Fibroblast of lung (primary cell): Measurements from ENCODE around the gene WIPF2. TPM values are rescaled to one million over a fixed set of nuclear protein-coding genes. Genes with fewer than 3 reads are reported as not detected.

Source experiments
- DNase-seq, 2 donors: peaks; one replicate each; pipeline versions ENCODE4 v3.0.0 to v3.0.0-alpha.2; 2010; ENCODE audit warnings: low read depth in 2 of 2
- H2AFZ ChIP-seq: 2 replicates; pipeline ENCODE4 v1.5.1; 2012; ENCODE audit warnings: low read length, control low read depth, inconsistent platforms
- H3K27ac ChIP-seq: 2 replicates; pipeline ENCODE4 v1.5.1; 2011; ENCODE audit warnings: low read length, control low read depth; ENCODE audit not compliant: insufficient read depth
- H3K27me3 ChIP-seq: 2 replicates; pipeline ENCODE4 v1.5.1; 2011; ENCODE audit warnings: mild to moderate bottlenecking, low read length; ENCODE audit not compliant: control insufficient read depth, insufficient read depth
- H3K36me3 ChIP-seq: 2 replicates; pipeline ENCODE4 v1.5.1; 2011; ENCODE audit warnings: low read length; ENCODE audit not compliant: control insufficient read depth, insufficient read depth
- H3K4me1 ChIP-seq: 2 replicates; pipeline ENCODE4 v1.5.1; 2011; ENCODE audit warnings: low read length; ENCODE audit not compliant: control insufficient read depth, insufficient read depth; ENCODE audit errors: extremely low read depth
- H3K4me2 ChIP-seq: 2 replicates; pipeline ENCODE4 v1.5.1; 2011; ENCODE audit warnings: low read length, control low read depth; ENCODE audit not compliant: insufficient read depth; ENCODE audit errors: extremely low read depth
- H3K4me3 ChIP-seq, 4 experiments: fragments of 200-600 bp in 1 of 4; sonication (generic) in 1 of 4; replicated peaks in 1 of 4; 2 replicates each; pipeline ENCODE4 v1.5.1; 2011 to 2016; ENCODE audit warnings: low read length in 4 of 4, low read depth in 3 of 4, mild to moderate bottlenecking in 3 of 4, control low read depth in 2 of 4, inconsistent platforms in 1 of 4, mixed read lengths in 1 of 4; ENCODE audit not compliant: insufficient read depth in 1 of 4; ENCODE audit errors: control extremely low read depth in 1 of 4
- H3K79me2 ChIP-seq: 2 replicates; pipeline ENCODE4 v1.5.1; 2012; ENCODE audit warnings: mild to moderate bottlenecking, low read length, inconsistent platforms; ENCODE audit not compliant: control insufficient read depth, insufficient read depth
- H3K9ac ChIP-seq: 2 replicates; pipeline ENCODE4 v1.5.1; 2011; ENCODE audit warnings: mild to moderate bottlenecking, low read length, control low read depth; ENCODE audit not compliant: insufficient read depth
- H3K9me3 ChIP-seq: 2 replicates; pipeline ENCODE4 v1.5.1; 2012; ENCODE audit warnings: low read depth, low read length; ENCODE audit not compliant: control insufficient read depth, insufficient read depth
- H4K20me1 ChIP-seq: 2 replicates; pipeline ENCODE4 v1.5.1; 2011; ENCODE audit warnings: low read length; ENCODE audit not compliant: control insufficient read depth, insufficient read depth; ENCODE audit errors: extremely low read depth
- EZH2 ChIP-seq: IDR thresholded peaks from 2 replicates; pipeline ENCODE4 v1.5.1; 2012; ENCODE audit warnings: low read length, control low read depth, mild to moderate bottlenecking; ENCODE audit errors: missing control alignments
- polyA plus RNA-seq, 2 donors: library from polyadenylated mRNA; depleted of rRNA in 1 of 2; stranded (reverse) in 1 of 2; unstranded in 1 of 2; fragments of >200 nt; gene quantifications; 2 replicates each; pipeline ENCODE4 v1.2.1, GENCODE V29; 2011 to 2012; ENCODE audit warnings: missing spikeins in 1 of 2
- total RNA-seq: library from RNA; depleted of rRNA; stranded (reverse); fragments of >200 nt; gene quantifications from 2 replicates; pipeline ENCODE4 v1.2.1, GENCODE V29; 2014
- TF ChIP-seq, protein P1 (sequence below), 2 donors: IDR thresholded peaks in 1 of 2; conservative IDR thresholded peaks in 1 of 2; 1 replicate in 1 of 2; 2 replicates in 1 of 2; pipeline ENCODE4 v1.5.1; 2011 to 2012; ENCODE audit warnings: low read length in 2 of 2, control low read depth in 1 of 2, inconsistent platforms in 1 of 2, low read depth in 1 of 2, mild to moderate bottlenecking in 1 of 2

The WIPF2 gene
- total and polyA plus RNA-seq, 2 donors (not counting 1 experiment from before 2014, with no cell fraction given) = 7.6 to 9.1 TPM

DNA sequence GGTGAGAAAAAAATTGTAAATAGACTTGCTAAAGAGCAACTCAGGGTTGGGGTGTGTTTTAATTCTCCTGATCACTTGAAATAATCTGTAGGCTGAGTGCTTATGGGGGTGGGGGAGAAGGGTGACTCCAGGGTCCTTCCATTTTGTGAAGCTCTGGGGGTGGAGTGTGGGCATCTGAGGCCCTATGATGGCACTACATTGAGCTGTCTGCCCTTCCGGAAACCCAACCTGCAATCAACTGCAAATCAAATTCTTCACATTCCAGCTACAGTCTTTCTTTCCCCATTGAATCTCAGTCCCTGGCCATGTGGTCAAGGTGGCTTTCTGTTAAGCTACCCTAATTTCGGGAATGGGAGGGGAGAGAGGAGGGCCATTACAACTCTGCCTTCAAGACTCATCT lies 62.6 kb downstream of the WIPF2 start:
- no peaks in the 10 kb centered on the region for H3K9me3 ChIP-seq
- no peak overlapping the region for H3K9ac ChIP-seq
- H3K36me3 ChIP-seq = peaks cover 6% of the 10 kb centered on the region
- no peaks in the 10 kb centered on the region for H4K20me1 ChIP-seq
- no peaks in the 10 kb centered on the region for H3K27me3 ChIP-seq
- no peak overlapping the region for H2AFZ ChIP-seq
- TF ChIP-seq, protein P1, sequence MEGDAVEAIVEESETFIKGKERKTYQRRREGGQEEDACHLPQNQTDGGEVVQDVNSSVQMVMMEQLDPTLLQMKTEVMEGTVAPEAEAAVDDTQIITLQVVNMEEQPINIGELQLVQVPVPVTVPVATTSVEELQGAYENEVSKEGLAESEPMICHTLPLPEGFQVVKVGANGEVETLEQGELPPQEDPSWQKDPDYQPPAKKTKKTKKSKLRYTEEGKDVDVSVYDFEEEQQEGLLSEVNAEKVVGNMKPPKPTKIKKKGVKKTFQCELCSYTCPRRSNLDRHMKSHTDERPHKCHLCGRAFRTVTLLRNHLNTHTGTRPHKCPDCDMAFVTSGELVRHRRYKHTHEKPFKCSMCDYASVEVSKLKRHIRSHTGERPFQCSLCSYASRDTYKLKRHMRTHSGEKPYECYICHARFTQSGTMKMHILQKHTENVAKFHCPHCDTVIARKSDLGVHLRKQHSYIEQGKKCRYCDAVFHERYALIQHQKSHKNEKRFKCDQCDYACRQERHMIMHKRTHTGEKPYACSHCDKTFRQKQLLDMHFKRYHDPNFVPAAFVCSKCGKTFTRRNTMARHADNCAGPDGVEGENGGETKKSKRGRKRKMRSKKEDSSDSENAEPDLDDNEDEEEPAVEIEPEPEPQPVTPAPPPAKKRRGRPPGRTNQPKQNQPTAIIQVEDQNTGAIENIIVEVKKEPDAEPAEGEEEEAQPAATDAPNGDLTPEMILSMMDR (conservative IDR thresholded peaks at IDR 0.05 in 1 of 2, IDR thresholded peaks at IDR 0.05 in 1 of 2; ENCODE audit: low read depth in 1 of 2, low read length in 2 of 2) = no peak
- no peak for TF ChIP-seq EZH2
- H3K4me2 ChIP-seq = no peak overlapping the region
- peaks cover 16% of the 10 kb centered on the region for H3K4me1 ChIP-seq
- no peak overlapping the region for H3K4me3 ChIP-seq
- no peak overlapping the region for H3K27ac ChIP-seq
- no peaks in the 10 kb centered on the region for H3K79me2 ChIP-seq
- DNase-seq = no peak

- Histone ChIP-seq H3K36me3 (no peaks in the 10 kb centered on the region), H3K4me3 (peak overlapping the region; percentile 22 to 49 (median 37)), H3K4me1 (peaks cover 16% of the 10 kb centered on the region), H4K20me1 (no peaks in the 10 kb centered on the region), H3K9me3 (no peaks in the 10 kb centered on the region), H3K27ac (peak overlapping the region; percentile 92), H3K4me2 (peak overlapping the region; percentile 93), H3K79me2 (peaks cover 3% of the 10 kb centered on the region), H3K9ac (peak overlapping the region; percentile 28), H3K27me3 (no peaks in the 10 kb centered on the region), H2AFZ (no peak overlapping the region)
- TF ChIP-seq, protein P1 (conservative IDR thresholded peaks at IDR 0.05 in 1 of 2, IDR thresholded peaks at IDR 0.05 in 1 of 2; ENCODE audit: low read depth in 1 of 2, low read length in 2 of 2) = no peak
- no peak for TF ChIP-seq EZH2
- peak; percentile 95 to 99 for DNase-seq
Measured at GRCh38 chr17:40283662-40284061, 64.6 kb downstream of the WIPF2 start.

- H3K9ac ChIP-seq = peak overlapping the region; percentile 46
- H4K20me1 ChIP-seq = no peaks in the 10 kb centered on the region
- peaks cover 9% of the 10 kb centered on the region for H3K79me2 ChIP-seq
- H3K4me3 ChIP-seq = peak overlapping the region; percentile 22 to 49 (median 37)
- H3K4me1 ChIP-seq = peaks cover 16% of the 10 kb centered on the region
- H3K9me3 ChIP-seq = no peaks in the 10 kb centered on the region
- H3K27ac ChIP-seq = peak overlapping the region; percentile 92
- no peak overlapping the region for H2AFZ ChIP-seq
- H3K36me3 ChIP-seq = no peaks in the 10 kb centered on the region
- H3K27me3 ChIP-seq = no peaks in the 10 kb centered on the region
- TF ChIP-seq EZH2 = no peak
- TF ChIP-seq, protein P1 (conservative IDR thresholded peaks at IDR 0.05 in 1 of 2, IDR thresholded peaks at IDR 0.05 in 1 of 2; ENCODE audit: low read depth in 1 of 2, low read length in 2 of 2) = peak; percentile 15 to 42
- peak; percentile 84 to 95 for DNase-seq
- H3K4me2 ChIP-seq = peak overlapping the region; percentile 93
Measured at GRCh38 chr17:40284085-40284713, 65.1 kb downstream of the WIPF2 start.
